NCI-H2171 treated with DMSO at 0.1 percent for 48 hours (cell line): ENCODE measurements around the gene FGFRL1.
"Not testable (repeated sequence)": the region's sequence is repeated elsewhere in the genome, so short reads cannot be mapped to it uniquely, and the experiment has no call there.

Source experiments
- DNase-seq: peaks from one replicate; lab custom pipeline; 2025; lab: John Stamatoyannopoulos, UW

FGFRL1 gene

GRCh38 chr4:973431-974397 lies 37.7 kb upstream of the FGFRL1 start, which contains the start of gene DGKQ:
Gene DGKQ, minus strand, starts transcription at chr4:973569. Its CDS starts 87 bp downstream, at chr4:973482.
- peak; percentile 43 for DNase-seq

- no peak for DNase-seq
Measured at GRCh38 chr4:974668-975067, 36.8 kb upstream of the FGFRL1 start.

GRCh38 chr4:976016-976415 lies 35.4 kb upstream of the FGFRL1 start:
- not testable (repeated sequence) for DNase-seq

- no peak for DNase-seq
Measured at GRCh38 chr4:978957-979701, 32.3 kb upstream of the FGFRL1 start.

GRCh38 chr4:982291-982690 lies 29.1 kb upstream of the FGFRL1 start:
- DNase-seq: no peak

- DNase-seq: no peak
Measured at GRCh38 chr4:982814-983213, 28.6 kb upstream of the FGFRL1 start.

GRCh38 chr4:984336-985054 lies 26.9 kb upstream of the FGFRL1 start:
- no peak for DNase-seq

GRCh38 chr4:985123-985830 lies 26.1 kb upstream of the FGFRL1 start:
- DNase-seq: no peak

- peak; percentile 12 for DNase-seq
Measured at GRCh38 chr4:986428-986878, 25.0 kb upstream of the FGFRL1 start.

- peak; percentile 38 for DNase-seq
Measured at GRCh38 chr4:986879-987623, 24.4 kb upstream of the FGFRL1 start, which contains the start of gene IDUA. Gene IDUA, plus strand, starts transcription at chr4:987044. Its CDS starts 41 bp downstream, at chr4:987085.

- no peak for DNase-seq
Measured at GRCh38 chr4:987624-988513, 23.6 kb upstream of the FGFRL1 start.

GRCh38 chr4:988726-989721 lies 22.4 kb upstream of the FGFRL1 start:
- peak; percentile 62 for DNase-seq

GRCh38 chr4:989722-990471 lies 21.5 kb upstream of the FGFRL1 start:
- DNase-seq: no peak

GRCh38 chr4:990746-991367 lies 20.6 kb upstream of the FGFRL1 start:
- DNase-seq: no peak

- no peak for DNase-seq
Measured at GRCh38 chr4:991451-992296, 19.8 kb upstream of the FGFRL1 start.
